GM23338 (cell line): ENCODE data around the gene CFDP1. TPM values are rescaled to one million over a fixed set of nuclear protein-coding genes. Genes with fewer than 3 reads are reported as not detected.

ENCODE experiments used
- ATAC-seq: fragments of 200-7000 bp; cut with Tn5 transposase; 3 replicates; pipeline ENCODE4 v1.9.1; 2020
- DNase-seq: peaks from one replicate; pipeline ENCODE4 v3.0.0-alpha.2; 2015; ENCODE audit warnings: low spot score
- H2AFZ ChIP-seq: fragments of 200-600 bp; sonication (generic); 2 replicates; pipeline ENCODE4 v1.8.0; 2016; ENCODE audit warnings: antibody characterized with exemption, mild to moderate bottlenecking, moderate library complexity
- H3F3A ChIP-seq: fragments of 200-600 bp; sonication (generic); replicated peaks from 2 replicates; pipeline ENCODE4 v1.8.0; 2017; ENCODE audit warnings: antibody characterized with exemption, mixed run types, low read depth
- H3K27ac ChIP-seq: fragments of 200-600 bp; sonication (generic); 2 replicates; pipeline ENCODE4 v1.6.1; 2016; ENCODE audit warnings: low read depth
- H3K27me3 ChIP-seq: fragments of 200-600 bp; sonication (generic); 2 replicates; pipeline ENCODE4 v1.8.0; 2016; ENCODE audit warnings: mild to moderate bottlenecking, mixed run types, moderate library complexity; ENCODE audit not compliant: insufficient read depth
- H3K36me3 ChIP-seq: fragments of 200-600 bp; sonication (generic); 2 replicates; pipeline ENCODE4 v1.8.0; 2016; ENCODE audit warnings: mild to moderate bottlenecking; ENCODE audit not compliant: insufficient read depth
- H3K4me1 ChIP-seq: fragments of 200-600 bp; sonication (generic); 2 replicates; pipeline ENCODE4 v1.8.0; 2016; ENCODE audit warnings: mild to moderate bottlenecking, moderate library complexity; ENCODE audit not compliant: insufficient read depth
- H3K4me2 ChIP-seq: fragments of 200-600 bp; sonication (generic); 2 replicates; pipeline ENCODE4 v1.7.1; 2017; ENCODE audit warnings: mixed run types
- H3K4me3 ChIP-seq: fragments of 200-600 bp; sonication (generic); 2 replicates; pipeline ENCODE4 v1.6.1; 2016; ENCODE audit warnings: mixed run types
- H3K79me2 ChIP-seq: fragments of 200-600 bp; sonication (generic); replicated peaks from 2 replicates; pipeline ENCODE4 v1.8.0; 2017; ENCODE audit warnings: mild to moderate bottlenecking; ENCODE audit not compliant: insufficient read depth
- H3K9me2 ChIP-seq: fragments of 200-600 bp; sonication (generic); 2 replicates; pipeline ENCODE4 v1.8.0; 2017; ENCODE audit not compliant: insufficient read depth
- H4K20me1 ChIP-seq: fragments of 200-600 bp; sonication (generic); replicated peaks from 2 replicates; pipeline ENCODE4 v1.8.0; 2017; ENCODE audit warnings: mild to moderate bottlenecking; ENCODE audit not compliant: insufficient read depth
- H3K27ac Mint-ChIP-seq: 2 replicates; pipeline ENCODE4 v1.8.0; 2020; ENCODE audit warnings: inconsistent platforms, mild to moderate bottlenecking, moderate library complexity, mixed read lengths
- H3K27me3 Mint-ChIP-seq: 3 replicates; pipeline ENCODE4 v1.8.0; 2022; ENCODE audit warnings: low read depth, mild to moderate bottlenecking, moderate library complexity, mixed read lengths, inconsistent platforms; ENCODE audit not compliant: insufficient read depth, poor library complexity
- H3K36me3 Mint-ChIP-seq: 3 replicates; pipeline ENCODE4 v1.8.0; 2021; ENCODE audit warnings: low read depth, mild to moderate bottlenecking, inconsistent platforms, moderate library complexity, mixed read lengths
- H3K4me1 Mint-ChIP-seq: 3 replicates; pipeline ENCODE4 v1.8.0; 2020; ENCODE audit warnings: mild to moderate bottlenecking, inconsistent platforms, mixed read lengths
- H3K4me3 Mint-ChIP-seq: 3 replicates; pipeline ENCODE4 v1.8.0; 2021; ENCODE audit warnings: moderate library complexity, mild to moderate bottlenecking, inconsistent platforms, mixed read lengths
- H3K9me3 Mint-ChIP-seq: 3 replicates; pipeline ENCODE4 v1.8.0; 2020; ENCODE audit warnings: moderate library complexity, mild to moderate bottlenecking, inconsistent platforms, mixed read lengths
- CREB1 ChIP-seq: fragments of 250-450 bp; sonication (Bioruptor Pico); IDR thresholded peaks from 2 replicates; pipeline ENCODE4 v1.5.0; 2020; ENCODE audit warnings: low read depth, mild to moderate bottlenecking, moderate library complexity
- EZH2 ChIP-seq: fragments of 200-600 bp; sonication (generic); IDR thresholded peaks from one replicate; pipeline ENCODE4 v1.8.0; 2017; ENCODE audit warnings: antibody characterized with exemption, mild to moderate bottlenecking, low read depth; ENCODE audit not compliant: unreplicated experiment
- EZH2phosphoT487 ChIP-seq: fragments of 200-600 bp; sonication (generic); IDR thresholded peaks from one replicate; pipeline ENCODE4 v1.8.1; 2018; ENCODE audit warnings: antibody characterized with exemption; ENCODE audit not compliant: unreplicated experiment
- NANOG ChIP-seq: IDR thresholded peaks from 2 replicates; pipeline ENCODE4 v1.6.1; 2016; ENCODE audit warnings: antibody characterized with exemption, borderline replicate concordance
- POLR2AphosphoS5 ChIP-seq: IDR thresholded peaks from 2 replicates; pipeline ENCODE4 v1.6.1; 2016; ENCODE audit warnings: antibody characterized with exemption, low read depth
- ZNF114 ChIP-seq: fragments of 250-450 bp; sonication (Bioruptor Pico); IDR thresholded peaks from 2 replicates; pipeline ENCODE4 v1.5.0; 2020; ENCODE audit warnings: mild to moderate bottlenecking, moderate library complexity
- ZNF331 ChIP-seq: fragments of 250-450 bp; sonication (Bioruptor Pico); IDR thresholded peaks from 2 replicates; pipeline ENCODE4 v1.5.0; 2020; ENCODE audit warnings: low read depth, mild to moderate bottlenecking, moderate library complexity
- polyA plus RNA-seq: library from polyadenylated mRNA; unstranded; fragments of >200 nt; fragmentation: Nextera tagmentation; extraction: Ambion mirVana; gene quantifications from 2 replicates; pipeline ENCODE4 v1.2.1, GENCODE V29; 2016
- total RNA-seq: library from RNA; depleted of rRNA; stranded (reverse); fragments of >200 nt; shearing (Covaris generic); gene quantifications from 2 replicates; pipeline ENCODE4 v1.2.3, GENCODE V29; 2014
- TF ChIP-seq, protein P1 (sequence below): IDR thresholded peaks from one replicate; pipeline ENCODE4 v1.6.1; 2018; ENCODE audit warnings: antibody characterized with exemption; ENCODE audit not compliant: unreplicated experiment
- TF ChIP-seq, protein P2 (sequence below), 2 experiments: fragments of 200-600 bp in 1 of 2; sonication (generic) in 1 of 2; conservative IDR thresholded peaks; 2 replicates each; pipeline versions ENCODE4 v1.5.1 to v1.6.1; 2016 to 2017; ENCODE audit warnings: antibody characterized with exemption in 2 of 2, low read depth in 2 of 2, mild to moderate bottlenecking in 2 of 2, moderate library complexity in 1 of 2
- TF ChIP-seq, protein P3 (sequence below): IDR thresholded peaks from 2 replicates; pipeline ENCODE4 v1.6.1; 2016; ENCODE audit warnings: antibody characterized with exemption

The CFDP1 gene
- total and polyA plus RNA-seq, 2 experiments from 2014 or later, result 89.9 to 224 TPM

DNA sequence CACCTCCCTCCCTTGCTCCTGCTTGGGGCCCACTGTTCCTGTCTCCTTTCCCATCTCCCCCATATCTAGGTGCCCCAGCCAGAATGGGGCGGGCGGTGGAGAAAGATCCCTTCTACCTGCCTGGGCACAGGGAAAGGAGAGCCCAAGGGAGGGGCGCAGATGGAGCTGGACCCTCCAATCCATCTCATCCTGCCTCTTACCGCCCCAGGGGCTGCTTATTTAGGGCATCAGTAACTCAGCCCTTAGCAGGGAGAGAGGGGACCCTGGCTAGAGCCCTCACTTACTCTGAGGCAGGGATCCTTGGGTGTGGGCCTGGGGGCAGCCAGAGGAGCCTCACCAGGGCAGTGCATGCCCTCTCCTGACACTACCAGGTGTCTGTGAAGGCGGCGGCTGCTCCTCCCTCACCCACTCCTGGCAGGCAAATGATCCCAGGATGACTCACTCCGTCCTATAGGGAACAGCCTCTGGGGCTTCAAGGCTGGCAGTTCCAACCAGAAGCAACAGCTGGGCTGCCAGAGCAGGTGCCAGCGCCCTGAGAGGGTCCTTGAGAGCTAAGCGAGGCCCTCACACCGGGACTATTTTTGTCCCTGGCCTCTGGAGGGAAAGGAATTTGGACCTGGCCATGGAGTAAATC, 165.6 kb downstream of the CFDP1 start:
- Mint-ChIP-seq H3K4me1 (peaks cover 24% of the 10 kb centered on the region), H3K4me3 (no peak overlapping the region), H3K27me3 (peaks cover 21% of the 10 kb centered on the region), H3K27ac (no peak overlapping the region), H3K36me3 (peaks cover 11% of the 10 kb centered on the region; the same call in 2 of the 3 replicates), H3K9me3 (no peaks in the 10 kb centered on the region)
- H2AFZ ChIP-seq, result no peak overlapping the region
- TF ChIP-seq, protein P1, sequence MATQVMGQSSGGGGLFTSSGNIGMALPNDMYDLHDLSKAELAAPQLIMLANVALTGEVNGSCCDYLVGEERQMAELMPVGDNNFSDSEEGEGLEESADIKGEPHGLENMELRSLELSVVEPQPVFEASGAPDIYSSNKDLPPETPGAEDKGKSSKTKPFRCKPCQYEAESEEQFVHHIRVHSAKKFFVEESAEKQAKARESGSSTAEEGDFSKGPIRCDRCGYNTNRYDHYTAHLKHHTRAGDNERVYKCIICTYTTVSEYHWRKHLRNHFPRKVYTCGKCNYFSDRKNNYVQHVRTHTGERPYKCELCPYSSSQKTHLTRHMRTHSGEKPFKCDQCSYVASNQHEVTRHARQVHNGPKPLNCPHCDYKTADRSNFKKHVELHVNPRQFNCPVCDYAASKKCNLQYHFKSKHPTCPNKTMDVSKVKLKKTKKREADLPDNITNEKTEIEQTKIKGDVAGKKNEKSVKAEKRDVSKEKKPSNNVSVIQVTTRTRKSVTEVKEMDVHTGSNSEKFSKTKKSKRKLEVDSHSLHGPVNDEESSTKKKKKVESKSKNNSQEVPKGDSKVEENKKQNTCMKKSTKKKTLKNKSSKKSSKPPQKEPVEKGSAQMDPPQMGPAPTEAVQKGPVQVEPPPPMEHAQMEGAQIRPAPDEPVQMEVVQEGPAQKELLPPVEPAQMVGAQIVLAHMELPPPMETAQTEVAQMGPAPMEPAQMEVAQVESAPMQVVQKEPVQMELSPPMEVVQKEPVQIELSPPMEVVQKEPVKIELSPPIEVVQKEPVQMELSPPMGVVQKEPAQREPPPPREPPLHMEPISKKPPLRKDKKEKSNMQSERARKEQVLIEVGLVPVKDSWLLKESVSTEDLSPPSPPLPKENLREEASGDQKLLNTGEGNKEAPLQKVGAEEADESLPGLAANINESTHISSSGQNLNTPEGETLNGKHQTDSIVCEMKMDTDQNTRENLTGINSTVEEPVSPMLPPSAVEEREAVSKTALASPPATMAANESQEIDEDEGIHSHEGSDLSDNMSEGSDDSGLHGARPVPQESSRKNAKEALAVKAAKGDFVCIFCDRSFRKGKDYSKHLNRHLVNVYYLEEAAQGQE, result no peak
- TF ChIP-seq CREB1 (CRISPR knock-in tag) (no peak), EZH2 (no peak), NANOG (no peak), POLR2AphosphoS5 (no peak), ZNF114 (CRISPR knock-in tag) (no peak), EZH2phosphoT487 (no peak), ZNF331 (CRISPR knock-in tag) (no peak)
- TF ChIP-seq, protein P2, sequence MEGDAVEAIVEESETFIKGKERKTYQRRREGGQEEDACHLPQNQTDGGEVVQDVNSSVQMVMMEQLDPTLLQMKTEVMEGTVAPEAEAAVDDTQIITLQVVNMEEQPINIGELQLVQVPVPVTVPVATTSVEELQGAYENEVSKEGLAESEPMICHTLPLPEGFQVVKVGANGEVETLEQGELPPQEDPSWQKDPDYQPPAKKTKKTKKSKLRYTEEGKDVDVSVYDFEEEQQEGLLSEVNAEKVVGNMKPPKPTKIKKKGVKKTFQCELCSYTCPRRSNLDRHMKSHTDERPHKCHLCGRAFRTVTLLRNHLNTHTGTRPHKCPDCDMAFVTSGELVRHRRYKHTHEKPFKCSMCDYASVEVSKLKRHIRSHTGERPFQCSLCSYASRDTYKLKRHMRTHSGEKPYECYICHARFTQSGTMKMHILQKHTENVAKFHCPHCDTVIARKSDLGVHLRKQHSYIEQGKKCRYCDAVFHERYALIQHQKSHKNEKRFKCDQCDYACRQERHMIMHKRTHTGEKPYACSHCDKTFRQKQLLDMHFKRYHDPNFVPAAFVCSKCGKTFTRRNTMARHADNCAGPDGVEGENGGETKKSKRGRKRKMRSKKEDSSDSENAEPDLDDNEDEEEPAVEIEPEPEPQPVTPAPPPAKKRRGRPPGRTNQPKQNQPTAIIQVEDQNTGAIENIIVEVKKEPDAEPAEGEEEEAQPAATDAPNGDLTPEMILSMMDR (conservative IDR thresholded peaks at IDR 0.05; ENCODE audit: low read depth in 2 of 2), result no peak
- TF ChIP-seq, protein P3, sequence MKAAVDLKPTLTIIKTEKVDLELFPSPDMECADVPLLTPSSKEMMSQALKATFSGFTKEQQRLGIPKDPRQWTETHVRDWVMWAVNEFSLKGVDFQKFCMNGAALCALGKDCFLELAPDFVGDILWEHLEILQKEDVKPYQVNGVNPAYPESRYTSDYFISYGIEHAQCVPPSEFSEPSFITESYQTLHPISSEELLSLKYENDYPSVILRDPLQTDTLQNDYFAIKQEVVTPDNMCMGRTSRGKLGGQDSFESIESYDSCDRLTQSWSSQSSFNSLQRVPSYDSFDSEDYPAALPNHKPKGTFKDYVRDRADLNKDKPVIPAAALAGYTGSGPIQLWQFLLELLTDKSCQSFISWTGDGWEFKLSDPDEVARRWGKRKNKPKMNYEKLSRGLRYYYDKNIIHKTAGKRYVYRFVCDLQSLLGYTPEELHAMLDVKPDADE, result no peak
- H3K79me2 ChIP-seq, result peaks cover 28% of the 10 kb centered on the region
- no peaks in the 10 kb centered on the region for H3K36me3 ChIP-seq
- H3K9me2 ChIP-seq, result no peaks in the 10 kb centered on the region
- H3K4me3 ChIP-seq, result no peak overlapping the region
- peaks cover 10% of the 10 kb centered on the region; the same call in 1 of the 2 replicates for H3K4me1 ChIP-seq
- peaks cover 22% of the 10 kb centered on the region for H4K20me1 ChIP-seq
- no peak overlapping the region for H3K4me2 ChIP-seq
- H3K27me3 ChIP-seq, result no peaks in the 10 kb centered on the region
- ATAC-seq (no peak), DNase-seq (no peak)
- no peak overlapping the region for H3K27ac ChIP-seq
- 0 out of 2 replicates have a peak, but pooled peaks cover 7% of the 10 kb centered on the region for H3F3A ChIP-seq
